H1 (cell line): Measurements from ENCODE around the gene CDH2. TPM values are rescaled to one million over a fixed set of nuclear protein-coding genes. Genes with fewer than 3 reads are reported as not detected.
A peak's percentile ranks its signal among the peaks of the same experiment; 100 is the strongest.

ENCODE experiments used
- CTCF ChIA-PET: fragments of 300-600 bp; sonication (Branson Sonifier 250); formaldehyde crosslinking; loops from one replicate; lab custom pipeline; 2021; ENCODE audit not compliant: partially characterized antibody; lab: Charles Lee
- POLR2A ChIA-PET: fragments of 300-600 bp; sonication (Branson Sonifier 250); formaldehyde crosslinking; loops from one replicate; lab custom pipeline; 2021; ENCODE audit warnings: inconsistent platforms; ENCODE audit not compliant: partially characterized antibody; lab: Charles Lee
- DNase-seq, 2 experiments: peaks; one replicate each; pipeline versions ENCODE4 v3.0.0 to v3.0.0-alpha.2; 2010 to 2022; ENCODE audit warnings: low spot score in 2 of 2, low read depth in 1 of 2, mixed read lengths in 1 of 2
- FAIRE-seq: peaks from 2 replicates; lab custom pipeline; 2011; peaks lifted over from hg19 to GRCh38; lab: Jason Lieb, UNC
- H2AFZ ChIP-seq: 2 replicates; pipeline ENCODE4 v1.8.1; 2012; ENCODE audit warnings: low read length, inconsistent platforms
- H2AK5ac ChIP-seq: 2 replicates; pipeline ENCODE4 v1.6.1; 2013; ENCODE audit warnings: low read depth, low read length
- H2BK120ac ChIP-seq: replicated peaks from 2 replicates; pipeline ENCODE3; 2013; ENCODE audit warnings: low read depth, low read length, inconsistent platforms
- H2BK12ac ChIP-seq: 2 replicates; pipeline ENCODE4 v1.6.1; 2013; ENCODE audit warnings: low read depth, low read length
- H2BK15ac ChIP-seq: 2 replicates; pipeline ENCODE4 v1.6.1; 2013; ENCODE audit warnings: low read length
- H2BK20ac ChIP-seq: 2 replicates; pipeline ENCODE4 v1.6.1; 2013; ENCODE audit warnings: low read length
- H2BK5ac ChIP-seq: 2 replicates; pipeline ENCODE4 v1.6.1; 2013; ENCODE audit warnings: low read depth, low read length
- H3K14ac ChIP-seq: 2 replicates; pipeline ENCODE4 v1.6.1; 2013; ENCODE audit warnings: inconsistent platforms; ENCODE audit not compliant: insufficient read length
- H3K18ac ChIP-seq: 2 replicates; pipeline ENCODE4 v1.6.1; 2013; ENCODE audit warnings: low read length; ENCODE audit errors: extremely low read depth
- H3K23ac ChIP-seq: 2 replicates; pipeline ENCODE4 v1.6.1; 2013; ENCODE audit warnings: inconsistent platforms; ENCODE audit not compliant: insufficient read length
- H3K23me2 ChIP-seq: 2 replicates; pipeline ENCODE4 v1.6.1; 2013; ENCODE audit warnings: low read depth, low read length
- H3K27ac ChIP-seq: 2 replicates; pipeline ENCODE4 v1.6.1; 2011; ENCODE audit warnings: low read depth, low read length, inconsistent platforms
- H3K27me3 ChIP-seq, 4 experiments: replicated peaks in 1 of 4; 1 replicate in 1 of 4; 2 replicates in 3 of 4; pipeline versions ENCODE4 v1.6.1 to v1.8.1; 2011 to 2013; ENCODE audit warnings: low read length in 3 of 4, mild to moderate bottlenecking in 3 of 4, inconsistent platforms in 2 of 4, mixed read lengths in 2 of 4, moderate library complexity in 1 of 4; ENCODE audit not compliant: control insufficient read depth in 3 of 4, insufficient read depth in 3 of 4; ENCODE audit errors: extremely low read depth in 1 of 4
- H3K36me3 ChIP-seq, 4 experiments: 2 replicates each; pipeline versions ENCODE4 v1.6.1 to v1.8.1; 2011 to 2013; ENCODE audit warnings: mild to moderate bottlenecking in 4 of 4, low read length in 3 of 4, moderate library complexity in 2 of 4, control low read depth in 1 of 4, inconsistent platforms in 1 of 4; ENCODE audit not compliant: insufficient read depth in 4 of 4, control insufficient read depth in 2 of 4
- H3K4ac ChIP-seq: replicated peaks from 2 replicates; pipeline ENCODE3; 2013; ENCODE audit warnings: low read length, low read depth, mixed read lengths, inconsistent platforms; ENCODE audit not compliant: insufficient read length
- H3K4me1 ChIP-seq, 4 experiments: replicated peaks in 1 of 4; 1 replicate in 1 of 4; 2 replicates in 3 of 4; pipeline versions ENCODE4 v1.6.1 to v1.8.1; 2011 to 2013; ENCODE audit warnings: low read length in 3 of 4, inconsistent platforms in 2 of 4, mixed read lengths in 1 of 4; ENCODE audit not compliant: insufficient read depth in 4 of 4, control insufficient read depth in 3 of 4
- H3K4me2 ChIP-seq, 2 experiments: 2 replicates each; pipeline versions ENCODE4 v1.6.1 to v1.8.1; 2011 to 2013; ENCODE audit warnings: low read depth in 2 of 2, low read length in 2 of 2, control low read depth in 1 of 2, inconsistent platforms in 1 of 2, mild to moderate bottlenecking in 1 of 2; ENCODE audit not compliant: insufficient read depth in 1 of 2
- H3K4me3 ChIP-seq, 4 experiments: fragments of 200-600, 300-600 bp in 1 of 4; sonication (generic), shearing (Covaris generic), sonication (Bioruptor Twin) in 1 of 4; 2 replicates each; pipeline versions ENCODE4 v1.5.1 to v1.8.1; 2011 to 2016; ENCODE audit warnings: low read length in 4 of 4, low read depth in 3 of 4, control low read depth in 2 of 4, inconsistent platforms in 2 of 4, mild to moderate bottlenecking in 2 of 4, mixed read lengths in 1 of 4, moderate library complexity in 1 of 4; ENCODE audit not compliant: insufficient read depth in 2 of 4; ENCODE audit errors: extremely low read depth in 1 of 4
- H3K56ac ChIP-seq: replicated peaks from 2 replicates; pipeline ENCODE3; 2013; ENCODE audit warnings: low read depth, mild to moderate bottlenecking, mixed read lengths, low read length, inconsistent platforms; ENCODE audit not compliant: insufficient read length
- H3K79me1 ChIP-seq: 2 replicates; pipeline ENCODE4 v1.6.1; 2013; ENCODE audit warnings: low read depth, low read length, control low read depth
- H3K79me2 ChIP-seq, 2 experiments: 2 replicates each; pipeline versions ENCODE4 v1.6.1 to v1.8.1; 2012 to 2013; ENCODE audit warnings: low read length in 2 of 2, mild to moderate bottlenecking in 2 of 2, inconsistent platforms in 1 of 2; ENCODE audit not compliant: insufficient read depth in 2 of 2, control insufficient read depth in 1 of 2
- H3K9ac ChIP-seq, 4 experiments: replicated peaks in 1 of 4; 1 replicate in 1 of 4; 2 replicates in 3 of 4; pipeline versions ENCODE4 v1.6.1 to v1.8.1; 2011 to 2013; ENCODE audit warnings: low read depth in 3 of 4, low read length in 3 of 4, control low read depth in 2 of 4, mild to moderate bottlenecking in 2 of 4, moderate library complexity in 2 of 4, inconsistent platforms in 1 of 4; ENCODE audit errors: extremely low read depth in 1 of 4
- H3K9me3 ChIP-seq, 2 experiments: 2 replicates each; pipeline versions ENCODE4 v1.6.1 to v1.8.1; 2012 to 2013; ENCODE audit warnings: mild to moderate bottlenecking in 2 of 2, moderate library complexity in 2 of 2, control low read depth in 1 of 2, inconsistent platforms in 1 of 2, low read depth in 1 of 2, low read length in 1 of 2, mixed read lengths in 1 of 2; ENCODE audit not compliant: insufficient read depth in 2 of 2
- H4K20me1 ChIP-seq, 2 experiments: replicated peaks in 1 of 2; 2 replicates each; pipeline versions ENCODE3 to v1.8.1; 2011 to 2013; ENCODE audit warnings: inconsistent platforms in 2 of 2, low read length in 2 of 2, mild to moderate bottlenecking in 1 of 2; ENCODE audit not compliant: insufficient read depth in 2 of 2, control insufficient read depth in 1 of 2
- H4K5ac ChIP-seq: 2 replicates; pipeline ENCODE4 v1.6.1; 2013; ENCODE audit warnings: low read length, low read depth, mixed read lengths, inconsistent platforms; ENCODE audit not compliant: insufficient read length
- H4K8ac ChIP-seq: 2 replicates; pipeline ENCODE4 v1.8.0; 2013; ENCODE audit warnings: mild to moderate bottlenecking, moderate library complexity, low read length, inconsistent platforms; ENCODE audit not compliant: insufficient read depth; ENCODE audit errors: extremely low read depth
- H4K91ac ChIP-seq: replicated peaks from 2 replicates; pipeline ENCODE3; 2013; ENCODE audit warnings: low read length, mixed read lengths, inconsistent platforms; ENCODE audit not compliant: insufficient read length
- GTF2F1 ChIP-seq: IDR thresholded peaks from 2 replicates; pipeline ENCODE4 v1.6.1; 2012; ENCODE audit warnings: low read depth, low read length, improper control_type of control experiment, borderline replicate concordance
- RAD21 ChIP-seq, 2 experiments: IDR thresholded peaks in 1 of 2; conservative IDR thresholded peaks in 1 of 2; 2 replicates each; pipeline ENCODE4 v1.6.1; 2011; ENCODE audit warnings: low read depth in 2 of 2, low read length in 2 of 2, improper control_type of control experiment in 1 of 2, inconsistent platforms in 1 of 2, mild to moderate bottlenecking in 1 of 2, moderate library complexity in 1 of 2
- YY1 ChIP-seq: IDR thresholded peaks from 2 replicates; pipeline ENCODE4 v1.6.1; 2011; ENCODE audit warnings: low read depth, mild to moderate bottlenecking, low read length
- WGBS, 2 experiments: shearing (Covaris generic) in 1 of 2; methylation state at CpG; one replicate each; pipeline versions ENCODE4 v1.1.6 to v1.1.7; 2013 to 2015; ENCODE audit warnings: low lambda C conversion rate in 2 of 2, mixed read lengths in 2 of 2, inconsistent platforms in 1 of 2, low coverage in 1 of 2, missing lambda C conversion rate in 1 of 2; ENCODE audit not compliant: insufficient replicate concordance in 2 of 2, insufficient coverage in 1 of 2, insufficient read length in 1 of 2; ENCODE audit errors: extremely low coverage in 1 of 2, missing lambda C conversion rate in 1 of 2; 5-methylcytosine and 5-hydroxymethylcytosine counted together
- polyA plus RNA-seq, 7 experiments: library from polyadenylated mRNA; depleted of rRNA in 3 of 7; stranded (reverse) in 5 of 7; unstranded in 2 of 7; fragments of >200 nt in 5 of 7; fragments of 200-250 nt in 2 of 7; gene quantifications; 1 replicate in 5 of 7; 2 replicates in 1 of 7; 4 replicates in 1 of 7; pipeline versions ENCODE4 v1.2.1 to v1.2.3, GENCODE V29; 2011 to 2013; ENCODE audit warnings: missing spikeins in 2 of 7, mixed read lengths in 2 of 7
- total RNA-seq: library from RNA; stranded (reverse); fragmentation: NEBNext Ultra II Directional; extraction: Animal tissue kit (Norgen Biotek cat#: 25700); gene quantifications from 2 replicates; pipeline ENCODE4 v1.2.1, GENCODE V29; 2021
- TF ChIP-seq, protein P1 (sequence below), 3 experiments: IDR thresholded peaks; 1 replicate in 2 of 3; 2 replicates in 1 of 3; pipeline versions ENCODE4 v1.5.1 to v1.6.1; 2011; ENCODE audit warnings: low read length in 3 of 3, mild to moderate bottlenecking in 3 of 3, inconsistent platforms in 2 of 3, low read depth in 1 of 3, moderate library complexity in 1 of 3; ENCODE audit not compliant: insufficient read depth in 1 of 3; ENCODE audit errors: control extremely low read depth in 1 of 3

The CDH2 gene
- total and polyA plus RNA-seq, 2 of the 8 experiments (the other 6 are each of a cell fraction or from before 2014, with no cell fraction given) = 15.0 to 56.5 TPM

DNA sequence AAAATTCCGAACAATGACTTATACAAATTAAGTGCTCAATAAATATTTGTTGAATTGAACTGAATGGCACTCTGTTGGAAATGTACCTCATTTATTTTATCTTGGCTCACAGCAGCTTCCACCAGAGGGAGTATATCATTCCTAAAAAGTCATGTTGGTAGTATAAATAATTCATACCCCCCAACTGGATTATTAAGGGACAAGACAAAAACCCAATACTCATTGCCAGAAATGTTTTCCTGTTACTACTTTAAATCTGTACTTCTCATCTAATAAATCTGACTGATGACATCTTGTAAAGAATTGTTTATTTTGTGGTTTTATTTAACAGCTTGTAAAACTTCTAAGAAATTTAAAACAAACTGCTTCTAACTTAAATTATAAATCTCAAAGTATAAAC lies 163.9 kb downstream of the CDH2 start:
- no peak overlapping the region for H2BK5ac ChIP-seq
- ChIA-PET CTCF (interaction anchor here (0.7 to 1.7 kb wide), 5 partner anchors 14 to 157 kb away, joined by 3 to 6 read pairs (median 3); no protein-coding TSS in a partner anchor), POLR2A (no interaction called here)
- no peak overlapping the region for H3K23ac ChIP-seq
- no peak overlapping the region for H4K5ac ChIP-seq
- no peaks in the 10 kb centered on the region for H3K9me3 ChIP-seq
- no peaks in the 10 kb centered on the region for H4K20me1 ChIP-seq
- no peaks in the 10 kb centered on the region for H3K79me2 ChIP-seq
- TF ChIP-seq YY1 = no peak
- peak; percentile 18 to 27; a peak in 3 of 4 replicates for TF ChIP-seq RAD21 (IDR thresholded peaks at IDR 0.05 in 1 of 2, conservative IDR thresholded peaks at IDR 0.05 in 1 of 2; ENCODE audit: low read depth in 2 of 2, low read length in 2 of 2)
- TF ChIP-seq GTF2F1 = no peak
- TF ChIP-seq, protein P1, sequence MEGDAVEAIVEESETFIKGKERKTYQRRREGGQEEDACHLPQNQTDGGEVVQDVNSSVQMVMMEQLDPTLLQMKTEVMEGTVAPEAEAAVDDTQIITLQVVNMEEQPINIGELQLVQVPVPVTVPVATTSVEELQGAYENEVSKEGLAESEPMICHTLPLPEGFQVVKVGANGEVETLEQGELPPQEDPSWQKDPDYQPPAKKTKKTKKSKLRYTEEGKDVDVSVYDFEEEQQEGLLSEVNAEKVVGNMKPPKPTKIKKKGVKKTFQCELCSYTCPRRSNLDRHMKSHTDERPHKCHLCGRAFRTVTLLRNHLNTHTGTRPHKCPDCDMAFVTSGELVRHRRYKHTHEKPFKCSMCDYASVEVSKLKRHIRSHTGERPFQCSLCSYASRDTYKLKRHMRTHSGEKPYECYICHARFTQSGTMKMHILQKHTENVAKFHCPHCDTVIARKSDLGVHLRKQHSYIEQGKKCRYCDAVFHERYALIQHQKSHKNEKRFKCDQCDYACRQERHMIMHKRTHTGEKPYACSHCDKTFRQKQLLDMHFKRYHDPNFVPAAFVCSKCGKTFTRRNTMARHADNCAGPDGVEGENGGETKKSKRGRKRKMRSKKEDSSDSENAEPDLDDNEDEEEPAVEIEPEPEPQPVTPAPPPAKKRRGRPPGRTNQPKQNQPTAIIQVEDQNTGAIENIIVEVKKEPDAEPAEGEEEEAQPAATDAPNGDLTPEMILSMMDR (IDR thresholded peaks at IDR 0.05; ENCODE audit: control extremely low read depth in 1 of 3, insufficient read depth in 1 of 3, low read depth in 1 of 3, low read length in 3 of 3) = peak in 1 of 3 experiments; percentile 21; a peak in 2 of 4 replicates
- no peak overlapping the region for H2BK12ac ChIP-seq
- no peaks in the 10 kb centered on the region for H3K27me3 ChIP-seq
- no peak overlapping the region for H3K9ac ChIP-seq
- no peak overlapping the region for H2BK120ac ChIP-seq
- FAIRE-seq (no peak), DNase-seq (no peak)
- 93% methylated on average over 1 of the region's 1 CpG; no CpG with 5 or more reads in 1 of the 2 experiments for WGBS, 2 experiments
- H3K4me2 ChIP-seq = no peak overlapping the region
- no peaks in the 10 kb centered on the region for H3K4me1 ChIP-seq
- no peak overlapping the region for H2AK5ac ChIP-seq
- no peak overlapping the region for H2BK15ac ChIP-seq
- H3K36me3 ChIP-seq = no peaks in the 10 kb centered on the region; a peak in 1 of 8 replicates
- H4K91ac ChIP-seq = no peak overlapping the region
- H3K4me3 ChIP-seq = no peak overlapping the region
- H3K23me2 ChIP-seq = no peaks in the 10 kb centered on the region
- H4K8ac ChIP-seq = no peak overlapping the region
- H3K56ac ChIP-seq = no peak overlapping the region
- no peak overlapping the region for H3K18ac ChIP-seq
- H3K4ac ChIP-seq = no peak overlapping the region
- no peak overlapping the region for H3K27ac ChIP-seq
- no peak overlapping the region for H2AFZ ChIP-seq
- H2BK20ac ChIP-seq = no peak overlapping the region
- H3K79me1 ChIP-seq = no peaks in the 10 kb centered on the region
- H3K14ac ChIP-seq = no peak overlapping the region
